HG02938 (cell line): ENCODE measurements around the gene ZNF503.

Experiments used
- ATAC-seq: cut with Tn5 transposase; IDR thresholded peaks from one replicate; pipeline ENCODE4 v1.9.1; 2021; ENCODE audit warnings: mild to moderate bottlenecking, moderate library complexity; ENCODE audit not compliant: unreplicated experiment

The ZNF503 gene, protein sequence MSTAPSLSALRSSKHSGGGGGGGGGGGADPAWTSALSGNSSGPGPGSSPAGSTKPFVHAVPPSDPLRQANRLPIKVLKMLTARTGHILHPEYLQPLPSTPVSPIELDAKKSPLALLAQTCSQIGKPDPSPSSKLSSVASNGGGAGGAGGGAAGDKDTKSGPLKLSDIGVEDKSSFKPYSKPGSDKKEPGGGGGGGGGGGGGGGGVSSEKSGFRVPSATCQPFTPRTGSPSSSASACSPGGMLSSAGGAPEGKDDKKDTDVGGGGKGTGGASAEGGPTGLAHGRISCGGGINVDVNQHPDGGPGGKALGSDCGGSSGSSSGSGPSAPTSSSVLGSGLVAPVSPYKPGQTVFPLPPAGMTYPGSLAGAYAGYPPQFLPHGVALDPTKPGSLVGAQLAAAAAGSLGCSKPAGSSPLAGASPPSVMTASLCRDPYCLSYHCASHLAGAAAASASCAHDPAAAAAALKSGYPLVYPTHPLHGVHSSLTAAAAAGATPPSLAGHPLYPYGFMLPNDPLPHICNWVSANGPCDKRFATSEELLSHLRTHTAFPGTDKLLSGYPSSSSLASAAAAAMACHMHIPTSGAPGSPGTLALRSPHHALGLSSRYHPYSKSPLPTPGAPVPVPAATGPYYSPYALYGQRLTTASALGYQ

DNA sequence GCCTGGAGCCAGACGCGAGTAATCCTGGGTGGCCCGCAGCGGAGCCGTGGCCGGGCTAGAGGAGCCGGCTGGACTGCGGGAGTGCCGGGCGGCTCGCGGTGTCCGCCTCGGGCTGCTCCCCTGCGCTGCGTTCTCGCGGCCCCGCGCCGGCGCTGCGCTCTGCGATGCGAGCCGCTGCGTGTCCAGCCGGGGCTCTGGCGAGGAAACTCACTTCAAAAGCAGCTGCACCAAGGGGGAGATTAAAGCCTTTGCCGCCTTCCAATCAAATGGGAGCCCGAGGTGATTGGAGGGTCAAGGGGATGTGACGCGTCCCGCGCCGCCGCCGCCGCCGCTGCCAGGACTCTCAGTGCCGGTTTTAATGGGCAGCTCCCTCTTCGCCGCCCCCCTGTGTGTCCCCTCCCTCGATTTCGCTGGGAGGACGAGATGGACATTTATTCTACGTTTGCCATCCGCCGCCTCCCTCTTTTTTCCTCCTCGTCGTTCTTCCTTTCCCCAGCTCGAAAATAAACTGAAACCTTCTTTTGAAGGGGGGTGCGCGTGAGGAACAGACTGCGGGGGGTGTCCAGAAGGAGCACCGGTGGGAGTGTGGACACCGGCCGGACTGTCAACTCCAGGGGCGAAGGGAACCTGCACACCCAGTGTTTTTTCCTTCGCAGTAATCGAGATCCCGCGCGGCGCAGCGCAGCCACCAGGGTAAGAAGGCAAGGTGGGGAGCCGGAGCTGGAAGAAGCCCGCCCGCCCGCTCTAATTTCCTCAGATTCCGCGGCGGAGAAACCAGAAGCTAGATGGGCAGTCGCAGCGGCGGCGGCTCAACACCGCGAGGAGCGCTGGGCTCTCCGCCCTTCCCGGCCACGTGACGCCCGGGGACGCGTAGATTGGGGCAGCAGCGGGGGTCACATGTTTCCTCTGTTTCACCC lies at the start of gene ZNF503:
TSS of gene ZNF503 (minus strand) at position 196 of the 917 bp plus-strand sequence. CDS start 345 bp downstream, outside the sequence.
- ATAC-seq: peak; percentile 53

DNA sequence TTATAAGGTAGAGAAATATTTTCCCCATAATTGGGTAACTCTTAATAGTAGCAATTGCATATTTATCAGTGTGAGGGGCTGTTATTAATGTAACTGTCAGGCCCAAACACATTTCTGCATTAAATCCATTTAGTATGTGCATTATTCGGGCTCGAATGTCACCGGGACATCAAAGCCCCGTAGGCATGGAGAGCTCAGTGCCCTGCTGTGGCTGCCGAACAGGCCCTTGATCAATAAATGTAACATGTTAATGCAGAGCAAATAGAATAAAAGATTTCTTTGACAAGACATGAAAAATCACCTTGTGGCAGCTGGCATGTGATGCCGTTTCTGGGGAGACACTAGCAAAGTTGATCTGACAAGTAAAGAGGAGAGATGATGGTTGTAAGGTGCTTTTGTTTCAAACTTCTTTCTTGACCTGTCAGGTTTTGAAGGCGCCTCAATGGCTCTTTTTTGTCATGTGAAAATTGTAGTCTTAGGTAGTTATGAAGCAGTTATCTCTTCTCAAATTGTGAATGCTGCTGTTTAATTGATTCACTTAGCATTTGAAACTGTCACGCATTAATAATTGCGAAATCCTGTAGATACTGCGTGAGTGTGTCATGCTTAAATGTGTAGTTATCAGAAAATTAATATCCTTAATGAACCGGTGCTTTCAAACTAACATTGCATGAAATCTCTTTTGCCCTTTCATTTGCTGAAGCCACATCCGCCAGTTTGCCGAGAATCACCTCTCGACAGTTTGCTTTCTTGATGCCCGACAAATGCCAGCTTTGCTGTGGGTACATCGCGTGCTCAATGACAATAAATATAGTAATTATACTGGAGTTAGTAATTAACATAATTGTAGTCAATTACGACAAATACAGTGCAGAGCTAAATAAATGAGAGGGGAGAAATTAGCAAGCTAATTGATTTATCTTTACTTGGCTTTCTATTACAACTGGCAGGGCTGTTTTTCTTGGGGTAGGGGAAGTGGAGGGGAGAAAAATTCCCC lies 49.4 kb upstream of the ZNF503 start:
- ATAC-seq: no peak

DNA sequence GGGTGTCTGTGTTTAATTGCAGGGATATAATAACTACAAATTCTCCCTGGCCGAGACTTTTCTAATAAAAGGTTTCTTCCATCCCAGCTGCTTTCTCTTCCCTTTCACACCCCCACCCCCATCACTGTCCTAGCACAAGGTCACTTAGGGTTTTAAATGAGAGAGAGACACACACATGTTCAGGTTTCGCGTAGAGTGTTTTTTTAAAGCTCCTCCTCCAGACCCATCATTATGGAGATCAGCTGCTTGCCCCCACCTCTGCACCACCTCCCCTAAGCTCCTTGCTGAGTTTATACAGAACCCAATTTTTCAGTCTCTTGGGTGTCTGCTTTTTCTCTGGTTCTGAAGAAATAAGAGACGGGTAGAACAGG lies 48.5 kb upstream of the ZNF503 start:
- no peak for ATAC-seq

DNA sequence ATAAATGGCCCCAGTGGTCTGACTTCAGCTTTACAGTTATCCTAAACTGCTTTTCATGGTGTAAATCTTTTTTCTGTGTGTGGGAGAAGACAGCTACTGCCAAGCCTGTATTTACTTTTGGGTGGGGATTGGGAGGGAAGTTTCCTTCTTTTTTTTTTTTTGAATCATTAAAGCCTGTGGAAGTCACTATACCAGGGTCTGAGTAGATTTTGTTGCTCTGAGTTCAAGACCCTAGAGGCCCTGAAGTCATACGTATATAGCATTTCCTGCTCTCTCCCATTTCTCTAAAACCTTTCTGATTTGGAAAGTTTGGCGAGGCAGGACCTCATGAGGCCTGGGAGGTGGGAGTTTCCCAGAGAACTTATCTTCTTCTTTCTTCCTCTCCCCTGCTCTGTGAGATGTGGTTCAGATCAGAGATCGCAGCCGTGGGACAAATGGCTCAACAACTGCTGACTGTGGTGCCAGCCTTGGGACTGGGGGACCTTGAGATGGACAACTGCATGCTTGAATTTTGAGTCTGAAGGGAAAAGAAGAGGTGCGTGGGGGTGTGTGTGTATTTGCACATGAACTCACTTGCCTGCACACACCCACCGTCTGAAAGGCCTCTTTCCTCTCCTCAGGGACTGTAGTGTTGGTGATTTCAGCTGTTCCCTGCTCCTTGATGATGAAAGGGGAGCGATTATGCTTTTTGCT lies 48.0 kb upstream of the ZNF503 start:
- no peak for ATAC-seq

DNA sequence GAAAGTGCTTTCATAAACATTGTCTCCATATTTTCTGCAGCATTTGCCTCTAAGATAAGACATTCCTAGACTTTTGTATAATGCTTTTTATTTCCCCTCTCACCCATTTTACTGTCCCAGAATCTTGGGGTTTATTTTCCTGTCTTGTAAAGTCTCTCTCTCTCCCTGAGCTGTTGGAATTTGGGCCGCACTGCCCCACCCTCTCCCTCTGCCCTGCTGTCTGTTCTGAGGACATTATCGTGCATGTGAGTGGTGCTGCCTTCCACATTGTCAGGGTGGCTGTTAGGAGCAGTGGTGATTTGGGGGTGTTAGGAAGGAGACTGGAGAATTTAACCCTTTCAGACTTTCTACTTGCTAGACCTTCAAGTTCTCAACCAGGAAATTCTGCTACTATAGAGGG lies 46.6 kb upstream of the ZNF503 start:
- ATAC-seq: no peak

DNA sequence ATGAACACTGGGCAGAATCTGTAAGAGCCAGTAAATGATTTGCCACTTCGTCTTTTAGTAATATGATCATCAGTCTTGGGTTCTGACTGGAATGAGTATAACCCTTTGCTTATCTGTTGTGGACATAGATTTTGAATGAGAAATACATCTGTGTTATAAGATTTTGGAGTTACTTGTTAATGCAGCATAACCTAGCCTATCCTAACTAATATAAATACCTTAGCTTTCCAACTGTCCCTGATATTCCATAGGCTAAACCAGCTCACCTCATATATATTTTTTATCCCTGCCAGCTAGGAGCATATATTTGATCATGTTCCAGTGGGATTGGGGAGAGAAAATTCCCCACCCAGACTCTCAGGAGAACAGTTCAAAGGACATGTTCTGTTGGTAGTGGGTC lies 44.9 kb upstream of the ZNF503 start:
- no peak for ATAC-seq

DNA sequence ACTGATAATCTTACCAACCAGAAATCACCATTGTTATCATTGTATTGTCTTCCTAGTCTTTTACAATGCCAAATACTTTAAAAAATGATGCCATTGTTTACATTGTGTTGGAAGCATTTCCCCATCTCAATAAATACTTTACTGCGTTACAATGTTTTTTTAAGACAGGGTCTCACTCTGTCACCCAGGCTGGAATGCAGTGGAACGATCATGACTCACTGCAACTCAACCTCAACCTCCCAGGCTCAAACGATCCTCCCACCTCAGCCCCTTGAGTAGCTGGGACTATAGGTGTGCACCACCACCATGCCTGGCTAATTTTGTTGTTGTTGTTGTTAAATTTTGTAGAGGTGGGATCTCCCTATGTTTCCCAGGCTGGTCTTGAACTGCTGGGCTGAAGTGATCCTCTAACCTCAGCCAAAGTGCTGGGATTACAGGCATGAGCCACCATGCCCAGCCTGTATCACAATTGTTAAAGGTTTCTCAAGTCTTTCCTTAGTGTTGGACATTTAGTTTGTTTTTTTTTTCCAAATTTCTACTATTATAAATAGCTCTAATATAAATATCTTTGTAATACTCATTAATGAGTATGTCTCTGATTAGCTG lies 43.3 kb upstream of the ZNF503 start:
- ATAC-seq: no peak

DNA sequence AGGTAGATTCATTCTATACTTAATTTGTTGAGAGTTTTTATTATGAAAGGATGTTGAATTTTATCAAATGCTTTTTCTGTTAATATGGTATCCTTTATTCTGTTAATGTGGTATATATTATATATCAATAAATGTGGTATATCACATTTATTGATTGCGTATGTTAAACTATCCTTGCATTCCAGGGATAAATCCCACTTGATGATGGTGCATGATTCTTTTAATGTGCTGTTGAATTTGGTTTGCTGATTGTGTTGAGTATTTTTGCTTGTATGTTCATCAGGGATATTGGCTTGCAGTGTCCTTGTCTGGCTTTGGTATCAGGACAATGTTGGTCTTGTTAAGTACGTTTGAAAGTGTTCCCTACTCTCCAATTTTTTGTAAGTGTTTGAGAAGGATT lies 41.8 kb upstream of the ZNF503 start:
- no peak for ATAC-seq

DNA sequence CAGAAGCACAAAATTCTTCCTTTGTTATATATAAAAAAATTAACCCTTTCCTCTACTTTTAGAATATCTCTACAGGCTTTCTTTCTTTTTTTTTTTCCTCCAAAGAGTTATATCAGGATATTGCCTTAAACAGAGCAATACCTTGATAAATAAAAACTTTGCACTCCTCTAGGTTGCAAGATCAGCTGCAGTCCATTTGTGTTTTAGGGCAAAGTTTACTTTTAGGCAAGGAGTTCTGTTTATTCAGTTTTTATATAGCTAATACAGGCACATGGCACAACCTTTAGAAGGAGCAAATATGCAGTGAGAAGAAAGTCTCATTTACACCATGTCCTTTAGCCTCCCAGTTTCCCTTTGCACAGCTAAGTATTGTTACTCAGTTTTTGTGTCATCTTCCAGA lies 40.1 kb upstream of the ZNF503 start:
- ATAC-seq: no peak

DNA sequence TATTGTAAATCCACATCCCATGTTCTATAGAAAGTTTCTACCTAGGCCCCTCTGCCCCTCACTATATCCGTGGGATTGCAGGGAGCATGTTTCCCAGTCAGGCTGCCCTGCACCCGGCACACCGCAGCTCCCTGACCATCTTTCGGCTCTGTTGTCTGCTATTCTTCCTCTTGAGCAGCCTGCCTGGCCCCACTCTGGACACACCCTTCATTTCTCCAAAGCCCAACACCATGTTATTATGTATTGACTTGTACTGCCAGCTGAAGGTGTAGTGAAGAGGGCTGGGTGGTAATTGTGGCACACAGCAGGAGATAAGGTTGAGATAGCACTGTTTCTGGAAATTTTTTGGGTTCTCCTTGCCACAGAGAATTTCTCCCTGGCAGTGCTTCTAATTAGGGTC lies 39.6 kb upstream of the ZNF503 start:
- no peak for ATAC-seq

DNA sequence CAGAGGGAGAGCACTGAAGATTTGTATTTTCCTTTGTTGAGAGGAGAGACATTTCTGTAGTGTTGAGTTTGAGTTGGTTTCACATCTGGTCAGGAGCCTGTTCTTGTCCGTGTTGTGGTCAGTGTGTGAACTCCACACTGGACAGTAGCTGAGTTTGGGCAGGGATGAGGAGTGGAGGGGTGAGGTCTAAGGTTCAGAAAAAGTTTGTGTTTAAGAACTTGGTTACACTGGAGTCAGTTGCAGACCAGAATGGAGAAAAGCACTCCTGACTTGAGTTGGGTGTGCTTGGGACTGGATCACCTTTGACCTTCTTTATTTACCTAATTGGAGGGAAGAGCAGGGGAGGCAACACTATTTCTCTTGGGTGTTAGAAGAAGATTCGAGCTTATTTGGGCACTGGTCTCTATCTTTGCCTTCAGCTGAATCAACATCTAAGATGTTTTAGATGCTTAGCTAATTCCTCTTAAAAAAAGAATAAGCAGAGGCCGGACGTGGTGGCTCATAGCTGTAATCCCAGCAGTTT lies 38.8 kb upstream of the ZNF503 start:
- ATAC-seq: no peak

DNA sequence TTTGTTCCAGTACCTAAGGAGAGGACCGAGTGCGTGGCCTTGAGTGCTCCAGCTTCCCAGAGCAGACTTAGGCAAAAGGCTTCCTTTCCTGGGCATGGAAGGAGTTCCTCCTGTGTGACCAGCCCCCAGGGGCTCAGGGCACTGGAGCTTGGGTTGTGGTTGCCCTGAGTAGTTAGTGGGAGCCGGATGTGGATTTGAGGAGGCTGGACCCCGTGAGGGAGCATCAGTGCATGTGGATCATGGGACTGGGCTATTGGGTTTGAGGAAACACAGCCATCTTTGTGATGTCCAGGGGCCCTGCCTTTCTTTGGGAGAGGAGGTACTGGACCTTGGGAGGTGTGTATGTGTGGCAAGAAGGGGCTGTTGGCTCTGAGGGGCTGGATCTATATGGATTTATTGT lies 38.2 kb upstream of the ZNF503 start:
- no peak for ATAC-seq

DNA sequence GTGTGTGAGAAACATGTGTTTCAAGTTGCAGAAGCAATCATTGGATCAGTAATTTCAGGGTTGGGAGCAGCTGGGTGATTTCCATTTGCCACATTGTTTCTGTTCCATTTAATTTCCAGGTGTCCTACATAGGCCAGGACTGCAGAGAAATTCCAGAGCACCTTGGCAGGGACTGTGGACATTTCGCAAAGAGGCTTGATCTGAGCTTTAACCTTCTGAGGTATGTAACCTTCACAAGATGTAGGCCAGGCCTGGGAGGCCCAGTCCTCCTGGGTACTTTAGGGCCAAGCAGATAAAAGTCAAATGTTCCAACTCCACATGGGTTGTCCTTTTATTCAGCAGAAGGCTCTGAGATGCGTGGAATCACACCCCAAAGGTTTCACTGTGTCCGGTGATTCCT lies 36.7 kb upstream of the ZNF503 start:
- no peak for ATAC-seq

DNA sequence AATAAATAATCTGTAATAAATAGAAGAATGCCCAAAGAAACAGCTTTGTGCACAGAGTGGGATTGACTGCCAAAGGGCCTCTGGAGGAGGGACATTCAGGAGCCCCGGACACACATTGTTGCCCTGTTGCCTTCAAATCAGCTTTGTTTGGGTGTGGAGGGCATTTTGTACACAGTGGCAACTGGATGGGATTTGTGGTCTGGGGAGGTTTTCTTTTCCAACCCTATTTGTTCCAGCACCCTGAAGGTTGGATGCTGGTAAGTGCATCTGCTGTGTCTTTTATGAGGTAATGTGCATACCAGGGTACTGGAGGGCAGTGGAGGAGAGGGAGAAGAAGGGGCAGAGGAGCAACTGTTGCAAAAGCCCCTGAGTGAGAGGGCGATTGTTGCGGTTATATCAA lies 36.1 kb upstream of the ZNF503 start:
- ATAC-seq: no peak

DNA sequence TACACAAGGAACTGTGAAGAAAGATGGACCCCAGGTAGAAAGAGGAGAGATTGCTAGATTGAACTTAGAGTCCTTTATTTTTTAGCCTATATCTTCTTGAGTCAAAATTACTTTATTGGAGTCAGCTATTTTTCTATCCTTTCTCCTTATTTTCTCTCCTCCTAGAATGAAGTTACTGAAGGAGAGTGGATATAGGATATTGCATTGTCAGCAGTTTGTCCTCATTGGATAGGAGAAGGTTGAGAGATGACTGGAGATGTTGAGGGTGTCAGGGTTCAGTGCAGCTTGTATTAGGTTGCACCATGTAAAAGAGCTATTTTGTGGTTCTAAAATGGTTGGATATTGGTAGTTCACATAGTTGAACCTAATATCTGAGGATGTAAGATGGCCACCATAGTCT lies 35.3 kb upstream of the ZNF503 start:
- ATAC-seq: no peak

DNA sequence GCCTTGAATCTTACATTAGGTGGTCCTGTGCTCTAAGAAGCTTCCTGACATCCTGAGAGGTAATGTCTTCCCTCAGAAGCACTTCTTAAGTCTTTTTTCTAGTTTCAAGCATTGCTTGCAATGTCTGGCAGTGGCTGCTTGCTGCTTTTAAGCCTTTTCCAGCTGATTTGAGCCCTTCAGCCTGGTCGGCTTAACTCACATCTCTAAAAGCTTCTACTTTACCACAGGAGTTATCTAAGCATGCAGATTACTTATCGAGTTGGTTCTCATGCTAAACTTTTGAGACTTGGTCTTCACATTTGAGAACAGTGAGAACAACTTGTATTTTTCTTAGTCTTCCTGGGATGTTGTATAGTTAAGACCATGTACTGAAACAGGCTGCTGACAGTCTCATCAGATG lies 33.7 kb upstream of the ZNF503 start:
- no peak for ATAC-seq

DNA sequence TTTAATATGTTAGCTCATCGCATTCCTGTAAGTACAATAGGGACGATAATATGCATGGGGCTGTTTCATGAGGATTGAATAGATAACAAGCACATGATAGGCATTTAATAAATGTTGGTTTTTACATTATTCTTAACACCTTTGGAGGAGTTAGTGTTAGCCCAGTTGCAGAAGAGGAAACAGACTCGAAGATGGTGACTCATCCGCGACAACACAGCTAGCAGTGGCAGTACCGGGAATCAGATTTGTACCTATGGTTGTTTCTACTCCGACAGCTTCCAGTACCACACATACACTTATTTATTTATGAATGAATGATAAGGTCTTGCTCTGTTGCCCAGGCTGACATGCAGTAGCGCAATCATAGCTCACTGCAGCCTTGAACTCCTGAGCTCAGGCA lies 32.7 kb upstream of the ZNF503 start:
- ATAC-seq: no peak

DNA sequence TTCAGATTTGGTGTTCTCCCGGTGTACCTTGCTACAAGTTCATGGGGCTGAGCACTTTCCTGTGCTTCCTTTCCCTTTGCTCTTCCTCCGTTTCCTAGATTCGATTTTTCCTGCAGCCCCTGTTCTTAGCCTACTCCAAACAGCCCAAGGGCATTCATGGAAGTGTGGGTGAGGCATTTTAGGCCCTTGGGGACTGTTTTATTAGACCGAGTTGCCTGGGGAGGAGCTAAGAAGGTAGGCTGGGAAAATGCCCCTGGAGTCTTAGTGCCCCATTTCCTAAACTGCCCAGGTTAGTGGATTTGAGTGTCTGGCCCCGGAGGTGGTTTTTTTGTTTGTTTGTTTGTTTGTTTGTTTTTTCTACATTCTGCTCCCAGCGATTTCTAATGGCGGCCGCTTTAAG lies 31.7 kb upstream of the ZNF503 start:
- no peak for ATAC-seq

DNA sequence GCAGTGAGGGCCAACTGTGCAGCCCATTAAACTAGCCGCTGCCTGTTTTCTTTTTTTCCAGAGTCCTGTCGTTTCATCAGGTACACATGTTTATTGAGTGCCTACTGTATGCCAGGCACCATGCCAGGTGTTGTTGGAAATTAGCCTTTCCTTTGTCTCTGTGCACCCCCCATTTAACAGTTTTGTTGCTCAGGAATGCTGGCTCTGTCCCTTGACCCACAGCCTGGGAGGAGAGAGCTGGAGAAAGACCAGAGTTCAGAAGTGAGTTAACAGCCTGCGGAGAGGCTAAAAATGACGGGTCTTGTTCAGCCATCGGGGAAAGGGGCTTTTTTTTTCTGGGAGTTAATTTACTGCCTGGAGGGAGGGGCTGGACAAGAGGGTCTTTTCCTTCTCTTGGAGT lies 31.2 kb upstream of the ZNF503 start:
- ATAC-seq: no peak
